ENCODE measurements around the gene C2CD4D.

The C2CD4D gene

DNA sequence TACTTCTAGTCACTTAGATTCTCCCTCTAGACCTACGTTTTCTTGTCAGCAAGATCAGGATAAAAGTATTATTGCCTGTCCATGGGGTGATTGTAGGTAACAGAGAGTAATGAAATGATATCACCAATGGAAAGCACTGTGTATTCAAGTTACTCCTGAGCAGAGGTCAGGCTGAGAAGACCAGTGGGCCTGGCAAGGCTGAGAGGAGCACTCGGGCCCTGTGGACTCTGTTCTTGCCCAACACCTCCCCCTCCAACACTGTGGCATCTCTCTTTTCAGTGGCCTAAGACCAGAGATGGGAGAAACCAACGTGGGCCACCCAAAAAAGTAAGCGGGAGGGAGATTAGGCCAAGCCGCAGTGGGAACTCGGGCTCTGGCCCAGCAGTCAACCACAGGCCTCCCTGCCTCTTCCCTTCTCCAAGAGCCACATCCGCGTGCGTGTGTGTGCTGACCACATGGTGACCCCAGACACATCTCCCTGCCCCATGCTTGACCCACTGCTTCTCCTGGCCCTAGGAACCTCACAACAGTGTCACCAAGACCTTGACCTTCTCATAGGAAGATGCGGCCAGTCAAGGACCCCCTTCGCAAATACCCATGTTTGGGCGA is 20.3 kb downstream of the C2CD4D start:
- Histone ChIP-seq H3K79me2 (ENCODE audit: insufficient read depth, low read length) (no peaks in the 10 kb centered on the region), H3K9ac (ENCODE audit: low read length) (no peak overlapping the region), H3K27ac (ENCODE audit: low read depth, low read length) (no peak overlapping the region), H3K9me2 (replicated peaks; ENCODE audit: insufficient read depth, low read length) (no peaks in the 10 kb centered on the region), H3K4me3 (ENCODE audit: insufficient read depth, low read length, poor library complexity, severe bottlenecking) (no peak overlapping the region), H4K20me1 (ENCODE audit: low read depth, low read length) (no peaks in the 10 kb centered on the region), H3K36me3 (ENCODE audit: low read length) (no peaks in the 10 kb centered on the region), H3K9me3 (ENCODE audit: insufficient read depth, low read length) (no peaks in the 10 kb centered on the region), H3F3A (ENCODE audit: insufficient read depth) (no peaks in the 10 kb centered on the region), H3K27me3 (ENCODE audit: low read length) (no peaks in the 10 kb centered on the region), H3K4me2 (ENCODE audit: low read depth, low read length, poor library complexity, severe bottlenecking) (no peak overlapping the region), H2AFZ (ENCODE audit: low read depth, low read length, severe bottlenecking) (no peak overlapping the region)
- no peak for TF ChIP-seq EZH2phosphoT487 (conservative IDR thresholded peaks at IDR 0.05; ENCODE audit: low read length)
- TF ChIP-seq, protein P1, sequence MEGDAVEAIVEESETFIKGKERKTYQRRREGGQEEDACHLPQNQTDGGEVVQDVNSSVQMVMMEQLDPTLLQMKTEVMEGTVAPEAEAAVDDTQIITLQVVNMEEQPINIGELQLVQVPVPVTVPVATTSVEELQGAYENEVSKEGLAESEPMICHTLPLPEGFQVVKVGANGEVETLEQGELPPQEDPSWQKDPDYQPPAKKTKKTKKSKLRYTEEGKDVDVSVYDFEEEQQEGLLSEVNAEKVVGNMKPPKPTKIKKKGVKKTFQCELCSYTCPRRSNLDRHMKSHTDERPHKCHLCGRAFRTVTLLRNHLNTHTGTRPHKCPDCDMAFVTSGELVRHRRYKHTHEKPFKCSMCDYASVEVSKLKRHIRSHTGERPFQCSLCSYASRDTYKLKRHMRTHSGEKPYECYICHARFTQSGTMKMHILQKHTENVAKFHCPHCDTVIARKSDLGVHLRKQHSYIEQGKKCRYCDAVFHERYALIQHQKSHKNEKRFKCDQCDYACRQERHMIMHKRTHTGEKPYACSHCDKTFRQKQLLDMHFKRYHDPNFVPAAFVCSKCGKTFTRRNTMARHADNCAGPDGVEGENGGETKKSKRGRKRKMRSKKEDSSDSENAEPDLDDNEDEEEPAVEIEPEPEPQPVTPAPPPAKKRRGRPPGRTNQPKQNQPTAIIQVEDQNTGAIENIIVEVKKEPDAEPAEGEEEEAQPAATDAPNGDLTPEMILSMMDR (IDR thresholded peaks at IDR 0.05; ENCODE audit: insufficient read depth, low read length, poor library complexity, severe bottlenecking): no peak

DNA sequence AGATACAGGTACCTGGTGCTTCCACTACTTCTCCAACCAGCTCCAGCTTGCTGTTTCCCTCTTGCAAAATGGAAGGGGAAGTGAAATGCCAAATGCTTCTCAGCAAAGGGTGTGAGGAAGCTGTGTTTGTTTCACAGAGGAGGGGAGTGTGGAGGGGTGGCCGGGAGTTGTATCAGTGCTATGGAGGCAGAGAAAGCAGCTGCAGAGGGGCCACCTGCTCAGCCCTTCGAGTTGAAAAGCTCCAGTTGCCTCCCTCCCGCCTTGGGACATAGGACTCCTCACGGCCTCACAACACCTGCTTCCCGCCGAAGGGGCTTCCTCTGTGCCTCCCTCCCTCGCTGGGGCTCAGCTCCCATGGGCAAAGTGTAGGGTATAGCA is 22.3 kb downstream of the C2CD4D start:
- Histone ChIP-seq H3K36me3 (ENCODE audit: low read length) (no peaks in the 10 kb centered on the region), H3F3A (ENCODE audit: insufficient read depth) (no peaks in the 10 kb centered on the region), H2AFZ (ENCODE audit: low read depth, low read length, severe bottlenecking) (no peak overlapping the region), H3K9me2 (replicated peaks; ENCODE audit: insufficient read depth, low read length) (no peaks in the 10 kb centered on the region), H3K79me2 (ENCODE audit: insufficient read depth, low read length) (no peaks in the 10 kb centered on the region), H3K9me3 (ENCODE audit: insufficient read depth, low read length) (no peaks in the 10 kb centered on the region), H3K4me2 (ENCODE audit: low read depth, low read length, poor library complexity, severe bottlenecking) (no peak overlapping the region), H4K20me1 (ENCODE audit: low read depth, low read length) (no peaks in the 10 kb centered on the region), H3K27me3 (ENCODE audit: low read length) (no peaks in the 10 kb centered on the region), H3K4me3 (ENCODE audit: insufficient read depth, low read length, poor library complexity, severe bottlenecking) (no peak overlapping the region), H3K9ac (ENCODE audit: low read length) (no peak overlapping the region), H3K27ac (ENCODE audit: low read depth, low read length) (no peak overlapping the region)
- no peak for TF ChIP-seq EZH2phosphoT487 (conservative IDR thresholded peaks at IDR 0.05; ENCODE audit: low read length)
- TF ChIP-seq, protein P1 (IDR thresholded peaks at IDR 0.05; ENCODE audit: insufficient read depth, low read length, poor library complexity, severe bottlenecking): no peak

DNA sequence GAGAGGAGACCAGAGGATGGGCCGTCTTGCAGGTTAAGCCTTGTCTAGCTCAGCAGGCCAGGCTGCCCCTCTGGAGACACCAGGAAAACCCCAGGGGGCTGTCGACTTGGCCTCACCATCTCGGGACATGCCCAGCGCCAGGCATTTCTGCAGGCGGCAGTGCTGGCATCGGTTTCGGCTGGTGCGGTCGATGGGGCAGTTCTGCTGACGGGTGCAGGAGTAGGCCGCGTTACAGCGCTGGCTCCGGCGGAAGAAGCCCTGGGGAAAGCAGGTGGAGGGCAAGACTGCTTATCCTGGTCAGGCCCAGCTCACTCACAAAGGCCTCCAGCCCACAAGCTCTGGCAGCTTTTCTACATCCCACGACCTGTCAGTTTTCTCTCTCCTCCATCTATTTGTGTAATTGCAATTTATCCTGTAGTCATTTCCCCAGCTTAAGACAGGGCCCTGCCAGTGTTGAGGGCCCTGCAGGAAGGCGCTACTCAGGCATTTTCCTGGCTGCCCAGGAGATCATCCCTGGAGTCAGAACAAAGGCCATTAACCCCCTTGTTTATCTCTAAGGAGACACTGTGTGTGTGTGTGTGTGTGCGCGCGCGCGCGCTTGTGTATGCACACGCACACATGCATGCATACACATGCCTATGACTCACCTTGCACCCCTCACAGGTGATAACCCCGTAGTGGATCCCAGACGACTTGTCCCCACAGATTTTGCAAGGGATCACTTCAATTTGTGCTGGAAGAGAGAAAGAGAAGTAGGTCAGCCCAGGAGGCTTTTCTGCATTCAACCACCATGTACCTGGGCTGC is 22.9 kb downstream of the C2CD4D start:
- Histone ChIP-seq H4K20me1 (ENCODE audit: low read depth, low read length) (no peaks in the 10 kb centered on the region), H3K9me2 (replicated peaks; ENCODE audit: insufficient read depth, low read length) (no peaks in the 10 kb centered on the region), H3K4me3 (ENCODE audit: insufficient read depth, low read length, poor library complexity, severe bottlenecking) (no peak overlapping the region), H3K4me2 (ENCODE audit: low read depth, low read length, poor library complexity, severe bottlenecking) (no peak overlapping the region), H2AFZ (ENCODE audit: low read depth, low read length, severe bottlenecking) (no peak overlapping the region), H3K9me3 (ENCODE audit: insufficient read depth, low read length) (no peaks in the 10 kb centered on the region), H3K36me3 (ENCODE audit: low read length) (no peaks in the 10 kb centered on the region), H3K9ac (ENCODE audit: low read length) (no peak overlapping the region), H3K79me2 (ENCODE audit: insufficient read depth, low read length) (no peaks in the 10 kb centered on the region), H3K27ac (ENCODE audit: low read depth, low read length) (no peak overlapping the region), H3F3A (ENCODE audit: insufficient read depth) (no peaks in the 10 kb centered on the region), H3K27me3 (ENCODE audit: low read length) (no peaks in the 10 kb centered on the region)
- TF ChIP-seq EZH2phosphoT487 (conservative IDR thresholded peaks at IDR 0.05; ENCODE audit: low read length): no peak
- TF ChIP-seq, protein P1 (IDR thresholded peaks at IDR 0.05; ENCODE audit: insufficient read depth, low read length, poor library complexity, severe bottlenecking): no peak

All from SU-DHL-6 (cell line).